AG10803 (cell line): ENCODE results near the gene TLK1.

Experiments
- DNase-seq: peaks from one replicate; pipeline ENCODE4 v3.0.0; 2010; ENCODE audit warnings: low read depth
- H3K4me3 ChIP-seq: 2 replicates; pipeline ENCODE4 v1.5.1; 2011; ENCODE audit warnings: mild to moderate bottlenecking, low read length, control low read depth
- TF ChIP-seq, protein P1 (sequence below): conservative IDR thresholded peaks from 2 replicates; pipeline ENCODE4 v1.5.1; 2011; ENCODE audit warnings: mild to moderate bottlenecking, low read length, control low read depth, inconsistent platforms

Gene TLK1

DNA sequence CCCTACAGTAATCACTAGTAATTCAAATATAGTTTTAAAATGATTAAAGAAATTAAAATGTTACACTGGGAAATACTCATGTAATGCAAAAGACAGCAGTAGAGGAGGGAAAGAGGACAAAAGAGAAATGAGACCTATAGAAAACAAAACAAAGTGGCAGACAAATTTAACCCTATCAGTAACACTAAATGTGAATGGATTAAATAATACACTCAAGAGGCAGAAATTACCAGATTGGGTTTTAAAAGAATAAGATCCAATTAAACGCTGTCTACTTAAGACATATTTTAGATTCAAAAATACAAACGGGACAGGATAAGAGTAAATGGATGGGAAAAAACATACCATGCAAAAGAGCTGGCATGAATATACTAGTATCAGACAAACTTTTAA is 17.0 kb downstream of the TLK1 start:
- no peak overlapping the region for H3K4me3 ChIP-seq
- no peak for DNase-seq
- TF ChIP-seq, protein P1, sequence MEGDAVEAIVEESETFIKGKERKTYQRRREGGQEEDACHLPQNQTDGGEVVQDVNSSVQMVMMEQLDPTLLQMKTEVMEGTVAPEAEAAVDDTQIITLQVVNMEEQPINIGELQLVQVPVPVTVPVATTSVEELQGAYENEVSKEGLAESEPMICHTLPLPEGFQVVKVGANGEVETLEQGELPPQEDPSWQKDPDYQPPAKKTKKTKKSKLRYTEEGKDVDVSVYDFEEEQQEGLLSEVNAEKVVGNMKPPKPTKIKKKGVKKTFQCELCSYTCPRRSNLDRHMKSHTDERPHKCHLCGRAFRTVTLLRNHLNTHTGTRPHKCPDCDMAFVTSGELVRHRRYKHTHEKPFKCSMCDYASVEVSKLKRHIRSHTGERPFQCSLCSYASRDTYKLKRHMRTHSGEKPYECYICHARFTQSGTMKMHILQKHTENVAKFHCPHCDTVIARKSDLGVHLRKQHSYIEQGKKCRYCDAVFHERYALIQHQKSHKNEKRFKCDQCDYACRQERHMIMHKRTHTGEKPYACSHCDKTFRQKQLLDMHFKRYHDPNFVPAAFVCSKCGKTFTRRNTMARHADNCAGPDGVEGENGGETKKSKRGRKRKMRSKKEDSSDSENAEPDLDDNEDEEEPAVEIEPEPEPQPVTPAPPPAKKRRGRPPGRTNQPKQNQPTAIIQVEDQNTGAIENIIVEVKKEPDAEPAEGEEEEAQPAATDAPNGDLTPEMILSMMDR: no peak

- DNase-seq: no peak
- TF ChIP-seq, protein P1: no peak
- H3K4me3 ChIP-seq: no peak overlapping the region
Measured at GRCh38 chr2:171142398-171142797, 18.3 kb downstream of the TLK1 start.

DNA sequence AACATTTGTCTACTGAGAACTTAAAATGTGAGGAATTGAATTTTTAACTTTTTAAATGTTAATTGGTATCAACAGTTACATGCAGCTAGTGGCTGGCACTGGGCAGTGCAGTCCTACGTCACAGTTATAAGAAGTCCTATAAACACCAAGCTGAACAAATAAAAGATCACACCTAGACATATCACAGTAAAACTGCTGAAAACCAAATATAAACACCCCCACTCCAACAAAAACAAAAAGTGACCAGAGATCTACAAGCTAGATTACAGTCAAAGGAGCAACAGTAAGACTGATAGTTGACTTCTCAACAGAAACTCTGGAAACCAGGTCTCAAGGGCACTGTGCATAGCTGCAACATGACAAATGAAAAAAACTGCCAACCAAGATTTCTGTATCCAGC is 19.4 kb downstream of the TLK1 start:
- TF ChIP-seq, protein P1: no peak
- H3K4me3 ChIP-seq: no peak overlapping the region
- peak; percentile 9 for DNase-seq

- DNase-seq: no peak
Measured at GRCh38 chr2:171139860-171140259, 20.8 kb downstream of the TLK1 start.

GRCh38 chr2:171136024-171136423 is 24.7 kb downstream of the TLK1 start:
- TF ChIP-seq, protein P1: no peak
- H3K4me3 ChIP-seq: no peak overlapping the region
- DNase-seq: no peak

More at GRCh38 chr2:171139860-171140259, 20.8 kb downstream of the TLK1 start:
- no peak overlapping the region for H3K4me3 ChIP-seq
- TF ChIP-seq, protein P1: no peak

DNA sequence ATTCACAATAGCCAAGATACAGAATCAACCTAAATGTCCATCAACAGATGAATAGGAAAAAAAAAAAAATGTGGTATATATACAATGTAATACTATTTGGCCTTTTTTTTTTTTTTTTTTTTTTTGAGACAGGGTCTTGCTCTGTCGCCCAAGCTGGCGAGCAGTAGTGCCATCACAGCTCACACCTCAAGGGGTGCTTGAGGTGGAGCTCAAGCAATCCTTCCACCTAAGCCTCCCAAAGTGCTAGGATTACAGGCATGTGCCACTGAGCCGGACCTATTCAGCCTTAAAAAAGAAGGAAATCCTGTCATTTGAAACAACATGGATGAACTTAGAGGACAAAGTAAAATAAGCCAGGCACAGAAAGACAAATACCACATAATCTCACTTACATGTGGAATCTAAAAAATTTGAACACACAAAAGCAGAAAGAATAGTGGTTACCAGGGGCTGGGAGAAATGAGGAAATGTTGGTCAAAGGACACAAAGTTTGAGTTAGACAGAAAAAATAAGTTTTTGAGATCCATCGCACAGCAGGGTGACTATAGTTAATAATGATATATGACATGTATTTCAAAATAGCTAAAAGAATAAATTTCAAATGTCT is 26.0 kb downstream of the TLK1 start:
- TF ChIP-seq, protein P1: no peak
- no peak for DNase-seq
- H3K4me3 ChIP-seq: no peak overlapping the region

GRCh38 chr2:171132086-171132485 is 28.6 kb downstream of the TLK1 start:
- TF ChIP-seq, protein P1: no peak
- no peak overlapping the region for H3K4me3 ChIP-seq
- no peak for DNase-seq
